Head of caudate nucleus (tissue), 42 donors: ENCODE measurements around the gene IQGAP3.
A peak's percentile ranks its signal among the peaks of the same experiment; 100 is the strongest.

Experiments
- DNase-seq, 42 donors: peaks; one replicate each; pipeline versions ENCODE4 v3.0.0 to v3.0.0-alpha.2; 2020 to 2021; ENCODE audit warnings: mixed read lengths in 7 of 42
- intact Hi-C: fragments of 100-400 bp; cut with DNase I; formaldehyde crosslinking; loops from one replicate; pipeline ENCODE4 v1.15.0; 2022

Gene IQGAP3

GRCh38 chr1:156504821-156505678 lies 67.3 kb downstream of the IQGAP3 start:
- DNase-seq = peak; percentile 97 to 100 (median 99)
- intact Hi-C loops = loop anchor here (1.0 to 5.0 kb wide), 2 partner anchors 48 to 97 kb away; partner anchors contain the start of gene GPATCH4

- intact Hi-C loops = no loop called here
- peak in 1 of 42 donors; percentile 16 for DNase-seq
Observed at GRCh38 chr1:156504438-156504813, 67.9 kb downstream of the IQGAP3 start.

GRCh38 chr1:156503698-156504437 lies 68.5 kb downstream of the IQGAP3 start:
- DNase-seq = peak in 2 of 42 donors; percentile 7 to 26
- intact Hi-C loops = no loop called here

- intact Hi-C loops = no loop called here
- DNase-seq = peak in 29 of 42 donors; percentile 43 to 87 (median 69)
Observed at GRCh38 chr1:156502894-156503697, 69.3 kb downstream of the IQGAP3 start.

- DNase-seq = peak in 1 of 42 donors; percentile 2
- intact Hi-C loops = no loop called here
Observed at GRCh38 chr1:156502391-156502893, 69.9 kb downstream of the IQGAP3 start.

GRCh38 chr1:156500793-156501506 lies 71.4 kb downstream of the IQGAP3 start:
- intact Hi-C loops = no loop called here
- peak; percentile 83 to 99 (median 97) for DNase-seq

- no peak for DNase-seq
- intact Hi-C loops = no loop called here
Observed at GRCh38 chr1:156500543-156500792, 71.9 kb downstream of the IQGAP3 start, which contains the start of gene MEF2D. Gene MEF2D (minus strand): TSS chr1:156500775. CDS start chr1:156483292, 17,483 bp downstream.

- intact Hi-C loops = no loop called here
Observed at GRCh38 chr1:156499842-156500542, 72.4 kb downstream of the IQGAP3 start.

GRCh38 chr1:156499194-156499841 lies 73.0 kb downstream of the IQGAP3 start:
- intact Hi-C loops = no loop called here
- DNase-seq = peak in 2 of 42 donors; percentile 17 to 28

More at GRCh38 chr1:156499842-156500542, 72.4 kb downstream of the IQGAP3 start:
- DNase-seq = peak; percentile 49 to 91 (median 76)

- DNase-seq = peak in 5 of 42 donors; percentile 29 to 49 (median 42)
- intact Hi-C loops = no loop called here
Observed at GRCh38 chr1:156498432-156499193, 73.8 kb downstream of the IQGAP3 start.

GRCh38 chr1:156497743-156498431 lies 74.5 kb downstream of the IQGAP3 start:
- intact Hi-C loops = no loop called here
- peak in 10 of 42 donors; percentile 29 to 77 (median 50) for DNase-seq

GRCh38 chr1:156497078-156497742 lies 75.2 kb downstream of the IQGAP3 start:
- intact Hi-C loops = no loop called here
- peak in 1 of 42 donors; percentile 35 for DNase-seq

GRCh38 chr1:156496211-156496761 lies 76.1 kb downstream of the IQGAP3 start:
- DNase-seq = peak in 8 of 42 donors; percentile 30 to 81 (median 54)
- intact Hi-C loops = no loop called here

- DNase-seq = peak in 2 of 42 donors; percentile 13 to 44
- intact Hi-C loops = no loop called here
Observed at GRCh38 chr1:156495401-156496140, 76.8 kb downstream of the IQGAP3 start.
